Stimulated activated CD8-positive, alpha-beta memory T cell treated with anti-CD3 and anti-CD28 coated beads, Interleukin-4, amount 100 ng/mL, for 1 hour (primary cell): Measurements from ENCODE around the gene QSER1.

ENCODE experiments used
- DNase-seq, 2 donors: peaks; one replicate each; pipeline ENCODE4 v3.0.0-alpha.2; 2020; ENCODE audit warnings: low read depth in 2 of 2, low spot score in 1 of 2

Gene QSER1

DNA sequence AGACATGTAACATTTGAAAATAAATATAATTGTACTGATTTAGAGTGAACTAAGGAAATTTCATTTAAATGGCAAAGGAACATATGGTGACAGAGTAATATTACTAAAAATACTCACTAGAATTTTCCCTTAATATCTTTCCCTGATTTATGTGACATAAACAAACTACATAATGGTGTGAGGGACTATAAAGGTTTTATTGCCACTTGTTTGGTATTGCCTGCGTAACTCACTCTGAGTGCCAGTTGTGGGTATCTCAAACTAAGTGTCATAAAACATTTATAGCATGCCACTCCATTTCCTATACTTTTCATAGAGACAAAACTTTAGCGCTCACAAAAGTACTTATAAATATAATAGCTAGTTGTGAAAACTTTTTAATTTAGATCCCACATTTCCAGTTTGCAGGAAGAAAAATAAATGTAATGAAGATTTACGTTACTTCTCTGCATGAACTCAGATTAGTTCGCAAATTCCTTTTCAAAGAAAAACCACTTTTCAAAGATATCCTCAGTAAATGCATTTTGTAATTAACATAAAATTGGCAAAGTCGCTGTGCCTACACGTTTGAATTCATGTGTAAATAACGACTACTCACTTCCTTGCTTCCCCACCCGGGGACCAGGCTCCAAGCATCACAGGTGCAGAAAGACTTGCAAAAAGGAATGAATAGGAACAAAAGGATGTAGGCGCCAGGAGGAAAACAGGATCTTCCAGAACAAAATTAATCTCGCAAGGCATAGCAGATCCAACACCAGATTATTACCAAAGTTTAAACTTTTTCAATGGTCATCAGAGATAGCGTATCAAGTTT is 1.6 kb upstream of the QSER1 start:
- DNase-seq = no peak

DNA sequence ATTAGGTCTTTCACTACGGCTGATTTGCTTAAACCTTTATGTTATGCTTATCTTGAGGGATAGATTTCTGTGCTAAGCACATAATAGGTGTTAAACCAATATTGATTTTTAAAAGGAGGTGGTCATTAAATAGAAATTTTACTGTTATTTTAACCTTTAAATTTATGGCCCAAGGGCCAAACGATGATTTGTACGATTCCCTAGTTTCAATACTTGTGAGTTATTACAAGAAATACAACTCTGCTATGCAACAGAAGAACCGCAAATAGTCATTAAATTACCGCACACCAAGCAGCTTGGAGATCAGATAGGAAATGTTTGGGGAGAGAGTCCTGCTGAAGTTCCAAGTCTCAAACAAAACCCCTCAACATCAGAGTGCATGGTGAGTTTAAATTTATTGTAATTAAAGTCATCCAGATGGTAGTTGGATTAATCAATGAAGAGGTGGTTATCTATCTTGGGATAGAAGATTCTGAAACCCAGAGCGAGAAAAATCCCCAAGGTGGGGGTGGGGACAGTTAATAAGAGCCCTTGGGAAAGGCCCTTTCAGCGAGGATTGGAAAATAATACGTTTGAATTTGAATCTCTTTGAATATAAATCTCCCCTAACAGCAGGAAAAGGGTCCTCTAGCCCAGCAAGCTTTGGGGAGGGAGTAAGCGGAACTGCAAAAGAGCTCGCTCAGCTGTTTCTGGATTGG is 805 bp upstream of the QSER1 start:
- no peak for DNase-seq

DNA sequence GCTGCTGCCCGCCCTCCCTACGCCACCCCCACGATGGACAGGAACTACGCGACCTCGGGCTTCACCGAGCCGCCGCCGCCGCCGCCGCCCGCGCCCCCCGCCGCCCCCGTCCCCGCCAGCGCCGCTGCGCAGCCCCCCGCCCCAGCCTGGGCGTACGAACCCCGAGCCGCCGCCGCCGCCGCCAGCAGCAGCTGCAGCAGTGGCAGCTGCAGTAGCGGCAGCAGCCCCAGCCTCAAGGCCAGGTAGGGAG is 407 bp downstream of the QSER1 start:
- no peak for DNase-seq

DNA sequence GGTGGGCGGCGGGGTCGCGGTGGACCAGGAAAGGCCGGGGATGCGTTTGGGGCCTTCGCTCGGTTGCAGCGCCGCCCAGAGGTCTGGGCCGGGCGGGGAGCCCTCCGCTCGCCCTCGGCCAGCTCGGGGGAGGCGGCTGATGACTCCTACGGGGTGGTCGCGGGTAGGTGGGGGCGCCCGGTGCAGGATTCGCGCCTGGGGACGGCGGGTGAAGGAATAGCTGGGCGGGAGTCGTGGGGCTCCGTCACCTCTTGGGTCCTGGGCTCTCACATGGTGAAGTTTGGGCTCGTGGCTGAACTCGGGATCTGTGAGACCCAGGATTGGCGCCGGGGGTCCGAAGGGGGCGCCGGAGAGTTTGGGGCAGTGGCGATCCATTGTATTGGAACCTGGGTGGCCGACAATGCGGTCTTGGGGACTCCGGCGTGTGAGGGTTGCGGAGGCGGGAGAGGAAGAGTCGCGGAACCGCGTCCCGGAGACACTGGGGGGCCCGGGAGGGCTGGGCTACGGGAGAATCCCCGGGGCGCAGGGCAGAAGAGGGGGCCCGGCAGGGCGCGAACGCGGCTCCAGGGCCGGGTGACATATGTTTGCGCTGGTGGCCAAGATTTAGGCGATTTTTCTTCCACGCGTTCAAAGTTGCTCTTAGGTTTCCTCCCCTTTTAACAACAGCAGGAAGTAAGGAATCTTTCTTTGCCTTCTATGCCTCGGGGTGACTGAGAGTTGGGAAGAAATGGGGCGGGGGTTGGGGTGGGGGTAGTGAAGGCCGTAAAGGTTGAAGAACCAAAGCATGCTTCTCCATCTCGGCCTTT is 935 bp downstream of the QSER1 start:
- no peak for DNase-seq

DNA sequence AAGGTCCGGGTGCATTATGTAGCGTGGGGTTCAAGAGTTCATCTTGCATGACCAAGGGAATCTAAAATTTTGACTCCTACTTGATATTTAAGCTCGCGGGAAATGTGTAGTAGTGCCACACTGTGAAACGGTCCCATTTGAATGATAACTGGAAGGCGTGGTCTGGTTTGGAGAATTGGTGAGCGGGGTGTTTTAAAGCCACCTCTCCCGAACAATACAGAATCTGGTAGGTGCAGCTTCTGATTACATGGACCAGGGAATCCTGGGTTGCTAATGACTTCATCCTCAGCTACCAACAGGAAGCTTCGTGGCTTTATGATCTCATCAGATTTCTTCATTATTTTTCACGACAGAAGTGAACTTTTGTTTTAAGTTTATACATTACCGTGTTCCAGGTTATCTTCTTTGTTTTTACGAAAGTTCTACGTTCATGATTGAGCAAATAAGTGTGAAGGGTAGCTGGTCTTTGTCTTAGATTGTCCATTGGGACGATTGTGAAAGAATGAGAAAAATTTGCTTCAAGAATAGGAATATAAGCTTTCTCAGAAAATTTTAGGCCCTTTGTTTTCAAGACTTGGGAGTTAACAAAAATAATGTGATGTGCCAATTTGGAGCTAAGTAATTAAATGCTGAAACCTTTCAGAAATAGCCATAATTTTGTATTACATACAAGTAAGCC is 1.7 kb downstream of the QSER1 start:
- no peak for DNase-seq

DNA sequence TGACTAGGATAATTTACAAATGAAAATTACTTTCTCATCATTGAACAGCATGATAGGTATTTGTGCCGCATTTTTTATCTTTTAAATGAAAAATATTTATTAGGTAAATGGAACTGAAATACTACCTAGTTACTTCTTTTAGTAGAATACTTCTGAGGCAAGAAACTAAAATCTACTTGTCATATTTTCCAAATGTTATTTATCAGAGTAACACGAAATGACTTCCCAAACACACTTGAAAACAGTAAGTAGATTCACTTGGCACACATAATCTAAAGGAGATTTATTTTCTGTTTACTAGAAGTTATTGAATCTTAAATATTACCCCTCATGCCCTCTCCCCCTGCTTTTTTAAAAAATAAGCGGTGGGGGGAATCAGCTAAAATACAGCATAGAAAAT is 2.3 kb downstream of the QSER1 start:
- no peak for DNase-seq

DNA sequence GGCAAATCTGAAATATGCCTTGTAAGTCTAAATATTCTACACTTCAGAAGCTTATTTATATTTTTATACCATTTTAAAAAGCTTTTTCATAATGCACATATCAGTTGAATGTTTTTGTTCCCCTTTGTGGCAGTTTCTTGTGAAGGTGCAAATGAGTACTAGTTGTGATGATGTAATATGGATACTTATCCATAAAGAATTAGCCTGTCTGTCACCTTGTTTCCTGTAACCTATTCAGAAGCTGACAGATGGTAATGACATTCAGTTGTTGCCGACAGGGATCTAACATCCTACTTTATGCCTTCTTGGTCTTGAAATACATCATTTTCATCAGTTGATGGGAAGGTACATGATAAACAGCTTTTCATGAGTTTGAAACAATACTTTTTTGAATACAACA is 2.9 kb downstream of the QSER1 start:
- no peak for DNase-seq

DNA sequence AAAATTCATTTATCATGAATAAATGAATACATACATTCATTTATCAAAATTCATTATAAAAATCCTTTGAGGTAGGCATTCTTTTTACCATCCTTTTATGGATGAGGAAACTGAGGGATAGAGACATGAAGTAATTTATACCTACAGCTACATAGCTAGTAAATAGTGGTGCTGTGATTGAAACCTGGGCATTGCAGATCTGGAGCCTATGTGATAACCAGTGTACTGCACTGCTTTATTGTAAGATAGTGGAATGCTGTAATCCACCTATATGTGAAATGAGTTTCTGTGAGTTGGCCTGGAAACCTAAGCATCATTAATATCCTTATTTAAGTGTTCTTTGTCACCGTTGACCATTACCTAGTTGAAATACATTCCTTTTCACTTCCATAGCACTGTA is 4.5 kb downstream of the QSER1 start:
- DNase-seq = no peak

DNA sequence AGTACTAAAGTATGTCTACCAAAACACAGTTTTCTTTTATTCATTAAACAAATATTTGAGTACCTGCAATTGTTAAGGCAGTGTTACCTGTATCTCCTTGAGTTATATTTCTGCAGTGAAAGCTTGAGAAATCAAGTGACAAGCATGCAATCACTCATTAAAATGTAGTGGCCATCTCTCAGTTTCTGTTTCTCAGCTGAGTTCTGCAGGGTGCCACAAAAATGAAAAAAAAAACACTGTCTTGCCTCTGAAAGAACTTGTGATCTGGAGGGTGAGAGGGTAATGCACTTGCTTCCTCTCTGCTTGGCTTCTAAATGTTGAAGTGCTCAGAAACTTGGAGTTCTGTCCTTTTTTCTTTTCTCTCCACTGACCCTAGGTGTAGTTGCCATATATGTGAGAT is 6.8 kb downstream of the QSER1 start:
- no peak for DNase-seq

DNA sequence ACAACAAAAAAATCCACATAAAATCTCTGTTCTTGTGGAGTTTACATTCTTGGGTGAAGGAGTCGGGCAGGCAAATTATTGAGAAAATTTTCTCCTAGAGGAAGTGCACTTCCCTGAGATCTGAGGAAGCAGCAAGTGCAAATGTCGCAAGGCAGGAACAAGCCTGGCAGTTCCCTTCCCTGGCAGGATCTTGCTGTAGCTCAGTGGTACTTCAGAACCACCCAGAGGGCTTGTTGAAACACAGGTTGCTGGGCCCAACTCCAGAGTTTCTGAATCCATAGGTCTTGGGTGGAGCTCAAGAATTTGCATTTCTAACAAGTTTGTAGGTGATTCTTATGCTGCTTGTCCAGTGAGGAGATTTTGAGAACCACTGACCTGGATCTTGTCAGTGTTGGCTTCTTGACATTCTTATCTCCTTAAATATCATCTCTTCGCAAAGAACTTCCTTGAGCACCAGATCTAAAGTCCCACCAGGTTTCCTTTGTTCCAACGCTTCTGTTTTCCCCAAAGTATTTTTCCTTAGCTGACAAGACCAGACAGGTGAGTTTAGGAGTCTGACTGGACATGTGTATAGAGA is 9.6 kb downstream of the QSER1 start:
- DNase-seq = no peak

DNA sequence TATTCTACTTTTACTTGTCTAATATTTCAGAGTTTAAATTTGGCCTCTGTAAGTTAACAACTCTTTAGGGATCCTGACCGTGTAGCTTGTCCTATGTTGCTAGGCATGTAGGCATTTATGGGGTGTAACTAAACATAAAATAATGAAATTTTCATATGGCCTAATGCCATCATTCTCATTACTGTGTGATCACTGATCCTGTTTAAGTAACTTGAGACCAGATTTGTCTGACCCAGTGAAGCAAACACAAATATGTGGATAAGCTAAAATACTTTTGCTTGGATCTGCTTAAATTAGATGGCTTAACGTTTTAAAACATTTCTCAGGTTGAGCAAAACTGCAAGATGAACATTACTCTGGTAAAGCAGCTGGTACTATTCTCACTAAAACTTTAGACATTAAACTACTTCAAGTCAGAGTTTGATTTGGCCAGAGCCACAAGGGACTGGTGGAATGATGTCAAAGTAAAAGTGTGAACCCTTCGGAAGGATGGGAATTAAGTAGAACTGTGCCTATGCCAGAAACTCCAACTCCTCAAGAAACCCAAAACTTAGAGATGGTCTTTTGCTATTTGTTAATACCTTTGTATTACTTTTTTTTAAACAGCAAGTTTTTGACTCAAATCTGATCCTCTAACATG is 12.5 kb downstream of the QSER1 start:
- DNase-seq = no peak

DNA sequence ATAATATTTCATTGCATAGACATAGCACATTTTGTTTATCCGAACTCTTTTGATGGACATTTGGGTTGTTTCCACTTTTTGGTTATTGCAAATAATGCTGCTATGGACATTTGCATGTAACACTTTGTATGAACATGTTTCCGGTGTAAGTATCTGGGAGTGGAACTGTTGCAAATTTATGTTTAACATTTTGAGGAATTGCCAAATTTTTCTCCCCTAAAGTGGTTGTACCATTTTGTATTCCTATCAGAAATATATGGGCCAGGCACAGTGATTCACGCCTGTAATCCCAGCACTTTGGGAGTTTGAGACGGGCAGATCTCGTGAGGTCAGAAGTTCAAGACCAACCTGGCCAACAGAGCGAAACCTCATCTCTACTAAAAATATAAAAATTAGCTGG is 16.0 kb downstream of the QSER1 start:
- DNase-seq = no peak

DNA sequence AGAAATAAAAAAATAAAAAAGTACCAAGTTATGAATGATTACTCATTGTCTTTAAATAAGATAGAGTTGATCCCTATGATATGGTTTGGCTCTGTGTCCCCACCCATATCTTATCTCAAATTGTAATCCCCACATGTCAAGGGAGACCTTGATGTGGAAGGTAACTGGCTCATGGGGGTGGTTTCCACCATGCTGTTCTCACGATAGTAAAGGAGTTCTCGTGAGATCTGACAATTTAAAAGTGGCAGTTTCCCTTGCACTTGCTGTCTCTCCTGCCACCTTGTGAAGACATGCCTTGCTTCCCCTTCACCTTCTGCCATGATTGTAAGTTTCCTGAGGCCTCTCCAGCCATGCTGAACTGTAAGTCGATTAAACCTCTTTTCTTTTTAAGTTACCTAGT is 18.8 kb downstream of the QSER1 start:
- no peak for DNase-seq

DNA sequence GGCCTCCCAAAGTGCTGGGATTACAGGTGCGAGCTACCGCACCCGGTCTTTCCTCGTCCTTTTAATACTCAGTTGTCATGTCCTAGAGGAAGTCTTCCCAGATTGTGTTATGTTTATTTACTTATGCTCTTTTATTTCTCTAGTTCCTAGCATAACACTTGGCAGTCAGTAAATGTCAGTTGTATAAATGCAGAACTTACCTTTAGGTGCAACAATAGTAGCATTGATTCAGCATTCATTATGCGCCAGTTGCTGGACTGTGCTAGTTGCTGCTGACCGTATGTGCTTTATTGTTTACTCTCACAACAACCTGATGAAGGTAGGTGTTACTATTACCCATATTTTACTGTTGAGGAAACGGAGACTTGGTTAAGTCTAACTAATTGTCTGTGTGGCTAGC is 20.8 kb downstream of the QSER1 start:
- no peak for DNase-seq

DNA sequence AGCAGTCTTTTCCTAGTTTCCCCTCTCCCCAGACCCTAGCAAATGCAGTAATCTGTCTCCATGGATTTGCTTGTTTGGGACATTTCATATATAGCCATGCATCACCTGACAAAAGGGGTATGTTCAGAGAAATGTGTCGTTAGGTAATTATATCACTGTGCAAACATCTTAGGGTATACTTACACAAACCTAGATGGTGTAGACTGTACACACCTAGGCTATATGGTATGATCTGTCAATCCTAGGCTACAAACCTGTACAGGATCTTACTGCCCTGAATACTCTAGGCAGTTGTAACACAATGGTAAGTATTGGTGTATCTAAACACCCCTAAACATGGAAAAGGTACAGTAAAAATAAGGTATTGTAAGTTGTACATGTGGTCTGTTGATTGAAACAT is 23.8 kb downstream of the QSER1 start:
- DNase-seq = no peak

DNA sequence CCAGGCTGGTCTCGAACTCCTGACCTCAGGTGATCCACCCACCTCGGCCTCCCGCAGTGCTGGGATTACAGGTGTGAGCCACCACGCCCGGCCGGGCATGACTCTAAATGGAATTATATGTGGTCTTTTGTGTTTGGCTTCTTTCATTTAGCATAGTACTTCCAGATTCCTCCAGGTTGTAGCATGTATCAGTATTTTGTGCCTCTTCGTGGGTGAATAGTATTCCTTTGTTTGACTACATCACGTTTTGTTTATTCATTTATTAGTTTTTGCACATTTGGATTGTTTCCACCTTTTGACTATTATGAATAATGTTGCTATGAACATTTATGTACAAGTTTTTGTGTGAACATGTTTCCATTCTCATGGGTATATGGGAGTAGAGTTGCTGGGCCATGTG is 24.4 kb downstream of the QSER1 start:
- DNase-seq = no peak

DNA sequence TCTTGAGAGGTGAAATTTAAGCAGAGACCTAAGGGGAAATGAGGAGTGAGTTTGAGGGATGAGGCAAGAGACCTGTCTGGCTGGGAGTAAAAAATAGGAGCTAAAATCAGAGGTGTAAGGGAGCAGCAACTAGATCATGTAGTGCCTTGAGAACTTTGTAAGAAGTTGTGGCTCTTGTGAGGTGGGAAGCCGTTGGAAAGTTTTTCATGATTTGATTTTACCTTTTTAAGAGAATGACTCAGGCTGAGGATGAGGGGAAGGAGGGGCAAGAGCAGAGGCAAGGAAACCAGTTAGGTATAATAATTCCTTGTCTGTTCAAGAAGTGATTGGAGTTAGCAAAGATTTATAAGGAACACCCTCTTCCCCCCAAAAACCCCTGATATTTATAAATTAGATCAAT is 25.8 kb downstream of the QSER1 start:
- DNase-seq = no peak

DNA sequence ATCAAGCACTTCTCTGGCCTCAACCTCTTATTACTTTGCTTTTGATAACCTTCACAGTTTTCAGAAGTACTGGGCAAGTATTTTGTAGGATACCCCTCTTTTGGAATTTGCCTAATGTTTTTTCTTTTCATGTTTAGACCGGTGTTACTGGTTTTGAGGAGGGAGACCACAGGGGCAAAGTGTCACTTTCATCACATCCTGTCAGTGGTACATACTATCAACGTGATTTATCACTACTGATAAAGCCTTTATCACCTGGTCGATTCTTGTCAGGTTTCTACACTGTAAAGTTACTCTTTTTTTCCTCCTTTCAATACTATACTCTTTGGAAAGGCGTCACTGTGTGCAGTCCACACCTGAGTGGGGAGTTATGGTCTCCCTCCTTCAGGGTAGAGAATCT is 26.7 kb downstream of the QSER1 start:
- no peak for DNase-seq

DNA sequence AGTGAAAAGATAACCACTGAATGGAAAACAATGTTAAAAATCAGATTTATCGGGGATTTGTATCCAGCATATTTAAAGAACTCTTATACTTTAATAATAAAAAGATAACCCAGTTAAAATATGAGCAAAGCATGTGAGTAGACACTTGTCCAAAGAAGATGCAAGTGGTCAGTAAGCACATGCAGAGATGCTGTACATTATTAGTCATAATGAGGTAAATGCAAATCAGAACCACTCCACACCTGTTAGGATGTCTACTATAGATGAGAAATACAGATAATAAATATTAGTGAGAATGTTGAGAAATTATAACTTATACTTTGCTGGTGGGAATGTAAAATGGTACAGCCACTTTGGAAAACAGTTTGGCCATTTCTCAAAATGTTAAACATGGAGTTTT is 28.0 kb downstream of the QSER1 start:
- DNase-seq = no peak

DNA sequence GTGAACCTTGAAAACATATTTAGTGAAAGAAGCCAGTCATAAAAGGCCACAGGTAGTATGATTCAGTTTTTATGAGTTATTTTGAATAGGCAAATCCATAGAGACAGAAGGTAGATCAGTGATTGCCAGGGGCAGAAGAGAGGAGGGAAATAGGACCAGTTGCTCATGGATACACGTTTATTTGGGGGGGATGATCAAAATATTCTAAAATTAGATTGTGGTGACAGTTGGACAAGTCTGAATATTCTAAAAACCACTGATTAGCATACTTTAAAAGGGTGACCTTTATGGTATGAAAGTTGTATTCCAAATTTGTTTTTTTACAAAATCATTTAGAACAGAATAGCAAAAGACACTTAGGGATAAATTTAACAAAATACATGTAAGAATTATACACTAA is 28.6 kb downstream of the QSER1 start:
- DNase-seq = no peak

DNA sequence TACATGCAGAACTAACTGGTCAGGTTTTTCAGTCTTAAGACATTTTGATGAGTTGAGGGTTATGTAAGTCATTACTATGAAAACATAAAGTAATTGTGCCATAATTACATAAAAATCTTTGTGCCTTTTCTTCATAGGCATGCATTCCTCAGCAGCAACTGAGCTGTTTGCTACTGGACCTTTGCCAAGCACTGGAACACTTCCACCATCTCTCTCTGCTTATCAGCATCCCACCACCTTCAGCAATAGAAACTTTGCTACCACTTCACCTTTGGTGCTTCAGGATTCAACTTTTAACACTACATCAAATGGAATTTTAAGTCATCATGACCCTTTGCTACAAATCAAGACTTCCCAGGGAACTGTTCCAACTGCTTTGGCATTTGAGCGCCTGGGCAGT is 39.0 kb downstream of the QSER1 start:
- no peak for DNase-seq
